ENCODE data around the gene EHD4.

EHD4 gene

GRCh38 chr15:41848631-41849030 lies 123.7 kb downstream of the EHD4 start:
- TF ChIP-seq CTCF (conservative IDR thresholded peaks at IDR 0.05; ENCODE audit: low read depth, low read length), result no peak

GRCh38 chr15:41847981-41848380 lies 124.4 kb downstream of the EHD4 start:
- TF ChIP-seq CTCF (conservative IDR thresholded peaks at IDR 0.05; ENCODE audit: low read depth, low read length), result no peak
- H3K4me3 ChIP-seq (ENCODE audit: low read depth, low read length), result no peak overlapping the region
- no peak for DNase-seq (ENCODE audit: low read depth)

More at GRCh38 chr15:41848631-41849030, 123.7 kb downstream of the EHD4 start:
- DNase-seq (ENCODE audit: low read depth), result no peak
- no peak overlapping the region for H3K4me3 ChIP-seq (ENCODE audit: low read depth, low read length)

GRCh38 chr15:41847206-41847605 lies 125.2 kb downstream of the EHD4 start:
- TF ChIP-seq CTCF (conservative IDR thresholded peaks at IDR 0.05; ENCODE audit: low read depth, low read length), result no peak
- no peak overlapping the region for H3K4me3 ChIP-seq (ENCODE audit: low read depth, low read length)
- DNase-seq (ENCODE audit: low read depth), result no peak
